ENCODE measurements around the gene HOATZ. TPM values are rescaled to one million over a fixed set of nuclear protein-coding genes. Genes with fewer than 3 reads are reported as not detected.

Gene HOATZ
- total RNA-seq, 1 donor from 2014 or later, result 15.0 TPM

- TF ChIP-seq, protein P1, sequence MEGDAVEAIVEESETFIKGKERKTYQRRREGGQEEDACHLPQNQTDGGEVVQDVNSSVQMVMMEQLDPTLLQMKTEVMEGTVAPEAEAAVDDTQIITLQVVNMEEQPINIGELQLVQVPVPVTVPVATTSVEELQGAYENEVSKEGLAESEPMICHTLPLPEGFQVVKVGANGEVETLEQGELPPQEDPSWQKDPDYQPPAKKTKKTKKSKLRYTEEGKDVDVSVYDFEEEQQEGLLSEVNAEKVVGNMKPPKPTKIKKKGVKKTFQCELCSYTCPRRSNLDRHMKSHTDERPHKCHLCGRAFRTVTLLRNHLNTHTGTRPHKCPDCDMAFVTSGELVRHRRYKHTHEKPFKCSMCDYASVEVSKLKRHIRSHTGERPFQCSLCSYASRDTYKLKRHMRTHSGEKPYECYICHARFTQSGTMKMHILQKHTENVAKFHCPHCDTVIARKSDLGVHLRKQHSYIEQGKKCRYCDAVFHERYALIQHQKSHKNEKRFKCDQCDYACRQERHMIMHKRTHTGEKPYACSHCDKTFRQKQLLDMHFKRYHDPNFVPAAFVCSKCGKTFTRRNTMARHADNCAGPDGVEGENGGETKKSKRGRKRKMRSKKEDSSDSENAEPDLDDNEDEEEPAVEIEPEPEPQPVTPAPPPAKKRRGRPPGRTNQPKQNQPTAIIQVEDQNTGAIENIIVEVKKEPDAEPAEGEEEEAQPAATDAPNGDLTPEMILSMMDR (IDR thresholded peaks at IDR 0.05), result no peak
- intact Hi-C loops (cut with DNase I), result no loop called here
- Histone ChIP-seq H3K9me3 (no peaks in the 10 kb centered on the region), H3K4me3 (peak within 1 kb of the TSS; percentile 52), H3K27ac (no peak within 1 kb of the TSS), H3K4me1 (peaks cover 7% of the 10 kb centered on the region), H3K36me3 (no peaks in the 10 kb centered on the region), H3K27me3 (ENCODE audit: low read depth) (peaks cover 41% of the 10 kb centered on the region)
- peak; percentile 48 to 59 for ATAC-seq
- peak; percentile 45 for DNase-seq
These were observed 2.0 kb upstream of the HOATZ start, which contains the start of gene BTG4 for GRCh38 chr11:111512296-111513239. Gene BTG4, minus strand, starts transcription at chr11:111512386. Its CDS starts 13,610 bp downstream, at chr11:111498776.

- peak overlapping the region; percentile 52 for H3K4me3 ChIP-seq
- H3K4me1 ChIP-seq, result peaks cover 7% of the 10 kb centered on the region
- H3K9me3 ChIP-seq, result no peaks in the 10 kb centered on the region
- H3K27ac ChIP-seq, result no peak overlapping the region
- DNase-seq (no peak), ATAC-seq (peak; percentile 14 to 36)
- intact Hi-C loops (cut with DNase I), result no loop called here
- TF ChIP-seq, protein P1 (IDR thresholded peaks at IDR 0.05), result no peak
- H3K36me3 ChIP-seq, result no peaks in the 10 kb centered on the region
- peaks cover 41% of the 10 kb centered on the region for H3K27me3 ChIP-seq (ENCODE audit: low read depth)
These were observed 1.4 kb upstream of the HOATZ start for GRCh38 chr11:111513240-111513605.

- no peaks in the 10 kb centered on the region for H3K36me3 ChIP-seq
- peaks cover 7% of the 10 kb centered on the region for H3K4me1 ChIP-seq
- DNase-seq (no peak), ATAC-seq (no peak)
- no peak overlapping the region for H3K4me3 ChIP-seq
- TF ChIP-seq, protein P1 (IDR thresholded peaks at IDR 0.05), result no peak
- H3K9me3 ChIP-seq, result no peaks in the 10 kb centered on the region
- H3K27ac ChIP-seq, result no peak overlapping the region
- peaks cover 40% of the 10 kb centered on the region for H3K27me3 ChIP-seq (ENCODE audit: low read depth)
- intact Hi-C loops (cut with DNase I), result no loop called here
These were observed 1.0 kb downstream of the HOATZ start for GRCh38 chr11:111515591-111515990.

- TF ChIP-seq, protein P1 (IDR thresholded peaks at IDR 0.05), result no peak
- intact Hi-C loops (cut with DNase I), result no loop called here
- Histone ChIP-seq H3K27me3 (ENCODE audit: low read depth) (peaks cover 13% of the 10 kb centered on the region), H3K36me3 (no peaks in the 10 kb centered on the region), H3K9me3 (no peaks in the 10 kb centered on the region), H3K27ac (no peak overlapping the region), H3K4me3 (no peak overlapping the region), H3K4me1 (no peaks in the 10 kb centered on the region)
- no peak for DNase-seq
- ATAC-seq, result no peak
These were observed 4.1 kb downstream of the HOATZ start for GRCh38 chr11:111518668-111519067.

DNA sequence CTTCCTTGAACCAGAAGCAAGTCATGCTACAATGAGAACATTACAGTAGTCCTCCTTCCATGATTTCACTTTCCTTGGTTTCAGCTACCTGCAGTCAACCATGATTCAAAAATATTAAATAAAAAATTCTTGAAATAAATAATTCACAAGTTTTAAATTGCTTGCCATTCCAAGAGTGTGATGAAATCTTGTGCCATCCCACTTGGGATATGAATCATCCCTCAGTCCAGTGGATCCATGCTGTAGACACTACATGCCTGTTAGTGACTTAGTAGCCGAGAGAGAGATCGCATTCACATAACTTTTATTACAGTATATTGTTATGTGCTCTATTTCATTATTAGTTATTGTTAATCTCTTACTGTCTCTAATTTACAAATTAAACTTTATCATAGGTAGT lies 6.0 kb downstream of the HOATZ start:
- TF ChIP-seq, protein P1 (IDR thresholded peaks at IDR 0.05), result no peak
- no peak for ATAC-seq
- H3K4me3 ChIP-seq, result no peak overlapping the region

More for the DNA sequence above, 6.0 kb downstream of the HOATZ start:
- no peak for DNase-seq
- intact Hi-C loops (cut with DNase I), result no loop called here
- Histone ChIP-seq H3K36me3 (no peaks in the 10 kb centered on the region), H3K27ac (no peak overlapping the region), H3K9me3 (no peaks in the 10 kb centered on the region), H3K27me3 (ENCODE audit: low read depth) (no peaks in the 10 kb centered on the region), H3K4me1 (no peaks in the 10 kb centered on the region)

Data from lower lobe of right lung (tissue), 2 donors.